Measurements from ENCODE around the gene CES1. TPM values are rescaled to one million over a fixed set of nuclear protein-coding genes. Genes with fewer than 3 reads are reported as not detected.
"Not testable (repeated sequence)": the region's sequence is repeated elsewhere in the genome, so short reads cannot be mapped to it uniquely, and the experiment has no call there.

The CES1 gene
- total RNA-seq, 1 donor from 2014 or later = 2.9 TPM

GRCh38 chr16:55830658-55831294 is 2.1 kb downstream of the CES1 start:
- DNase-seq = no peak

- not testable (repeated sequence) for DNase-seq
These were observed 3.7 kb downstream of the CES1 start for GRCh38 chr16:55829232-55829631.

DNA sequence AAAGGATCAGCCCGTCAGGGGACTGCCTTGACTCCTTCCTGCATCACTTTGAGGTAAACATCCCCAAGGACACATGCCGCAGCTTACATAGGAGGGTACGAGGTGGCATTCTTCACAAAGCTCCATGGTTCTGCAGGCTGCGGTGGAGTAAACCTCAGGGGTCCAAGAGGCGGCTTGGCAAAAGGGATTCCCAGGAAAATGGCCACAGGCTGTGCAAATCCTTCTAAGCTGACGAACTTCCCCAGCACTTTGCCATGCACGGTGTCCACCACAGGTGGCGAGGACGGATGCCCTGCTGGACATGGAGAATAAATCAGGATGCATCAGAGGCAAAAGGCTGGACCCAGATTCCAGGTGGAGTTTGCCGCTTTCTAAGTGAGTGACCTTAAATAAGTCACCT is 4.2 kb downstream of the CES1 start:
- no peak for DNase-seq

DNA sequence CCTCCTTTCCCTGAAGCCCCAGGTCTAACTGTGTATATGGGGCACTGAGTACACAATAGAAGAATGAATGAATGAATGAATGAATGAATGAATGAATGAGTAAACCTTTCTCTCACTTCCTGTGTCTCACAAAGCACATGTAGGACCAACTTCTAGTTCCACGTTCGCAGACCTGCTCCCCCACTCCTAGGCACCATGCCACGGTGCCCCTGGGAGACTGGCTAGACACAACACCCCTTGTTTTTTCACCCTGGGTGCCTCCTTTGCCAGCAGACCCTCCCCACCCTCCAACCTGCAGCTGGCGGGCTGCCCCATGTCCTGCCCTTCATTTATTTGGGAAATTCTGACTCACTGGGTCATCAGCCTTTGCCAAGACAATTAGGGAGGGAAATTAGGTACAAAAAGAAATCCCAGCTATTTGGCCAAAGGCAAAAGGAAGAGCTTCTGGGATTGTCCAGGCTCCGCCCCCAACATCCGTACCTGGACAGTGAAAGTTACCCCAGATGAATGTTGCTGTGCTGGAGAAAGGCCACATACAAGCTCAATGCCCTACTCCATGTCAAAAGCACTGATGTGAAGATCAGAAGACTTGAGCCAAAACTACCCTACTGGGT is 7.7 kb downstream of the CES1 start:
- DNase-seq = no peak

DNA sequence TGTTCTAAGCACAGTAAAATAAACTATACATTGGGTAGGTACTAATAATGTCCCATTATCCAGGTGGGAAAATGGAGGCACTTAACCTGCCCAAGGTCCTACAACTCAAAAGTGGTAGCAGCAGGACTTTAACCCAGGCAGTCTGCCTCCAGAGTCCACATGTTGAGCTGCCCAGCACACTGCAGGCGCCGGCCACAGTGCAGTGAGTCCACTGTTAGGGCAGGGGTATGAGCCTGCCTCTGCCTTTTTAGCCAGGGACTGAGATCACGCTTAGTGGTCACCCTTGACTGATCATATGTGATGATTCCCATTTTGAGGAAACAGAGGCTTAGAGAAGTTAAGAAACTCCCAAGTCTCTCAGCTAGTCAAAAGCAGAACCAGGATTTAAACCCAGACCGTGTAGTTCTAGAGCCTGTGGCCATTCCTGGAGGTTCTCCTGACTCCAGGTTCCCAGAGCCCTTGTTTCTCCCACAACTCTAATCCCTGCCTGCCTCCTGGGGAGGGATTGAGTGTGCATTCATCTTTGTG is 8.4 kb downstream of the CES1 start:
- no peak for DNase-seq

GRCh38 chr16:55822280-55822810 is 10.6 kb downstream of the CES1 start:
- no peak for DNase-seq

DNA sequence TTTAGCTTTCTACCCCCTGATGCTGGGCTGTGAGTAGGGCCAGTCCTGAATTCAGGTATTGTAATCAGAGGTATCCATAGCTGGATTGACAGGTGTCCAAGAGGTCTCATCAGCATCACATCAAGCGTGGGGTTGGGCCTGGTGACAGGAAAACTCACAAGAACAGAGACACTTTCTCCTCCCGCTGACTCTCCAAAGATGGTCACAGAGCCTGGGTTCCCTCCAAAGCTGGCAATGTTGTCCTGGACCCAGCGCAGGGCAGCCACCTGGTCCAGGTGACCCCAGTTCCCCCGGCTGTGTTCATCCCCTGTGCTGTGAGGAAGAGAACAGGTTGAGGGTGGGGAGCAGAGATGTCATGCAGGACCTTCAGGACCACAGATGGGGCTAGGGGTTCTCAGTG is 11.7 kb downstream of the CES1 start:
- no peak for DNase-seq

- no peak for DNase-seq
These were observed 12.3 kb downstream of the CES1 start for GRCh38 chr16:55820615-55821014.

GRCh38 chr16:55817236-55817912 is 15.5 kb downstream of the CES1 start:
- no peak for DNase-seq

- not testable (repeated sequence) for DNase-seq
These were observed 16.7 kb downstream of the CES1 start for GRCh38 chr16:55816222-55816621.

DNA sequence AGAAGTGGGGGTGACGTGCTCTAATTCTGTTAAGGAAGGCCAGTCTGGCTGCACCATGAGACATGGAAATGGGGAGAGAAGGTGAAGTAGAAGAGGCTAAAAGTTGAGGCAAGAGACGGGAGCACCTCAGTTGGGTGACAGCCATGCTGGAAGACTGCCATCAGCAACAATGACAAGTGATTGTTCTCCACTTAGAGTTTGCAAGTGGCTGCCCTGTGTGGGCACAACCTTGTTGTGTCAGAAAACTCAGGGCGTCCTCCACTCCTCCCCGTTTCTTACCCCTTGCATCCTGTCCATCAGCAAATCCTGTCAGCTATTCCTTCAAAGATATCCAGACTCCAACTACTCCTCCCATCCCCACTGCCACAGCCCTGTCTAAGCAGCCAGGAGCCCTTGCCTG is 17.6 kb downstream of the CES1 start:
- DNase-seq = no peak

DNA sequence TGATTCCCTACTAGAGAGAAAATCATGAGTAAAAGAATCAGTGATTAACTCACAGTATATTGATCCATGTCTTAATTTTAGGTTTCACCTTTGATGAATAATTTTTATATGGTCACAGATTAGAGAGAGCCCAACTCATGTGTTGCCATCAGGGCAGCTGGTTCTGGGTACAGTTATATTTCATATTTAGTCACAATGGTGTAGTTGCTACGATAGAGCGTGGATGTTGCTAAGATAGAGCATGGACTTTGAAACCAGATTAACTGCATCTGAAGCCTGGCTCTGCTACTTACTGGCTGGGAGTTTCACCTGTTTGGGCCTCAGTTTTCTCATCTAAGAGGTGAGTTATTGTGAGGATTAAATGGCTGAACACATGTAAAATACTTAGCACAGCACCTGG is 18.7 kb downstream of the CES1 start:
- DNase-seq = not testable (repeated sequence)

DNA sequence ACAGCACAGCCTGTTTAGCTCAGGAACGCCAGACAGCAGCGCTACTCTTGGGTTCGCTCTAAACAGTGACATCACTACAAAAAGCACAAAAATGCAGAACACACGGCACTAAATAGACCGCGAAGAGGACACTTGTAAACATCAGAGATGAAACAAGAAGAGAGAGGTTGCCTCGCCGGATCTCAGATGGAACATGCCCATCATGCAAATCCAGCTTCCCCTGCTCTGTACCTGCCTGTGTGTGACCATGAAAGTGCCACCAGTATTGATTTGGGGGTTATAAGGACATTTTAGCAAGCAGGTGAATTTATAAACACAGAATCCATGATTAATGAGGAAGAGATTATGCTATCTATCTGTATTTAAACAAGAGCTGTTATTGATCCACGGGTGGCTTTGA is 19.2 kb downstream of the CES1 start:
- not testable (repeated sequence) for DNase-seq

DNA sequence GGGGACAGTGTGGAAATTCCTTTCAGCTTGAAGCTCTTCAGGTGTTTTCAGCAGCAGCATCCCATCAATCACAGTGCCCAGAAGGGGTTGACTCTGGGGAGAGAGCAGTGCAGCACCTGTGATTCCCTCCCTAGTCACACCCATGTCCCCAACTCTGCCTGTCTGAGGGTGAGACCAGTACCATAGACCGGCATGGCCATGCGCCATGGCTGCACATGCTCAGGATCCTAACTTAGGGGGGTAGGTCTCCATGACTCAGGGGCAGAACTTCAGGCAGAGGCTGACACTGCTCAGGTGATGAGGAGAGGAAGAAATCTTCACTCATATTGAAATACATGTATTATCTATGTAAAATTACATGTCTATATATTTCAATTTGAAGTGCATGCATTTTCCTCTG is 19.9 kb downstream of the CES1 start:
- DNase-seq = no peak

- DNase-seq = no peak
These were observed 21.1 kb downstream of the CES1 start for GRCh38 chr16:55811811-55812210.

DNA sequence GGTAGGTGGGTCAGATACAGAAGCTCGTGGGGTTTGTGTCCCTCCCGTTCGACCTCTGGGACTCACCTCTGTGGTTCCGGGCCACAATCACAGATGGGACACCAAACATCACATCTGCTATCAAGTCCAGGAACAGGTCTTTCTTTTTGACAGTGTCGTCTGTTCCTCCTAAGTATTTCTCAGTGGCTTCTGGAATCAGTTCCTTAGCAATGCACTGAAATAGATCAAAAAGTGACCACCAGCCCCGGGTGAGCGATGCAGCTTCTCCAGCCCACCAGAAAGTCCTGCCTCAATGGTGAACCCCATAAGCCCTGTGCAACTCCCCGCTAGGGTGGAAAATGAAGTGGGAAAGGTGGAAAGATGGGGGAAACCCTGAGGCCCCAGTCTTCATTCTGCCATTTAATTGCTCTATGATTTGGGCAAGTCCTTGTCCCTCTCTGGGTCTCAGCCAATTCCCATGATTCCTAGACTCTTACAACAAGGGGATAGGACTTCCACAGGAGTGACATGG is 22.4 kb downstream of the CES1 start:
- no peak for DNase-seq

GRCh38 chr16:55809851-55810250 is 23.0 kb downstream of the CES1 start:
- DNase-seq = no peak

DNA sequence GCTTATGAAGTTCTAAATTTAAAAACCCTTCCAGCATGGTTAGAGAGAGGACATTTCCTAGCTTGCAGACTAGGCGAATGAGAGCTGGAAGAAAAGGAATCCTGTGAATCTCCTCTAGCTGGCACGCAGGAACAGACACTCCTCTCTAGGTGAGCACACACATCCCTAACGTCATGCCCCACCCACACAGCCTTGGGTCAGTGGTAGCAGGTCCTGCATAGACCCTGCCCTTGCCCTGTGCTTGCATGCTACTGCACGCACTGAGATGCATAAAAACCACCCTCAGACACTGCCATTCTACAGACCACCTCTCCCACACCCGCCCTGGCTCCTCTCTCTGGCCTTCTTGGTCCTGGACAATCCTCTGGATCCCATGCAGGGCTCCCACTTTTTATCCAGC is 23.5 kb downstream of the CES1 start:
- DNase-seq = no peak

DNA sequence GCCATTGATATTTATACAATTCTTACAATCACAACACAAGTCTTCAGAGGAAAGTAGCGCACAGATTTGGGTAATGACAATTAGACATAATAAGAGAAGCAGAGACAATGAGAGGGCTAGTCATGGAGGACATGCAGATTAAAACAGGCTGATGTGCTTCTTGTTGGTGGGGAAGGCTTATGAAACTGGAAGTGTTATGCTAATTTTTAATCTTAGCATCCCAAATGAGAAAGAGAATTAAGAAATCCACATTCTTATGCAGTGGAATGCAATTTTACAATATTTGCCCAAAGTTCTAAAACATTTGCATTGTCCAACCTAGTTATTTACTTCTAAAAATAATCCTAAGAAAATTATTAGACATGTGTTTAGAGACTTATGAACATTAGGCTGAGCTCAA is 24.6 kb downstream of the CES1 start:
- DNase-seq = not testable (repeated sequence)

DNA sequence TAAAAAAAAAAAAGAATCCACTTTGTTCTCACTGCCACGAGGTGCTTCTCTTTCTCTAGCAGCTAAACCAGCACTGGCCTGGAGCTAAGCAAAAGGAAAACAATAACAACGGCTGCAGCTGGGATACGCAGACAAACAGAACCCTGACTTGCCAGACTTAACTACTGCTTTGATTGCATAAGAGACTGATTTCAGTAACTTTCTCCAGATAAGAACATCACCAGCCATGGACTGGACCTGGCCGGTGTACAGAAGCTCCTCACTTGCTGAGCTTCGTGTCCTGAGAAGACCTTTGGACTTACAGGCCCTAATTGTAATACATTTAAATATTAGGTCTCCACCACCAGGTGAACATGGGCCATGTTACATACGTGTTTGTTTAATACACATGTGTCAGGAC is 27.8 kb downstream of the CES1 start:
- not testable (repeated sequence) for DNase-seq

DNA sequence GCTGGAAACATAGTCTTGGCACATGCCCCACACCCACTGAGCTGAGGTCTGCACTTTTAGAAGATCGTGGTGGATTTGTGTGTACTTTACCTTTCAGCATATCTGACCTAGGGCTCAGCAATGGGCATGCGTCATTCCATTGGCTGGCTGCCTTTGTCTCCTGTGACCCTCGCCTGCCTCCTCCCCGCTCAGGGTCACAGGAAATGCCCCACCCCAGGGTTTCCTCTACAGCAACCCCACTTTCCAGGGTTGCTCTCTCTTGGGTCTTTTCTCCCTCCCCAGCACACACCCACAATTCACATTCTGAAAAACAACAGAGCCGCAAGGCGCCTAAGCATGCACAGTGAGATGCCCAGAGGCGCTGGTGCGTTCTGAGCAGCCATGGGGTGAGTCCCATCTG is 29.2 kb downstream of the CES1 start:
- DNase-seq = not testable (repeated sequence)

- DNase-seq = not testable (repeated sequence)
These were observed 39.9 kb downstream of the CES1 start for GRCh38 chr16:55792934-55793374.

- DNase-seq = not testable (repeated sequence)
These were observed 41.4 kb downstream of the CES1 start for GRCh38 chr16:55791512-55791911.

Measured in skin of body (tissue), 2 donors.